Lower leg skin (tissue), 4 donors: ENCODE measurements around the gene GABRG2. TPM values are rescaled to one million over a fixed set of nuclear protein-coding genes. Genes with fewer than 3 reads are reported as not detected.

Experiments used
- DNase-seq, 2 donors: peaks; one replicate each; pipeline ENCODE4 v3.0.0-alpha.2; 2019; ENCODE audit warnings: low spot score in 2 of 2
- H3K4me3 ChIP-seq: fragments of 200-600 bp; sonication (generic); 2 replicates; pipeline ENCODE4 v1.5.1; 2017; ENCODE audit warnings: mild to moderate bottlenecking, low read depth; ENCODE audit not compliant: poor library complexity, severe bottlenecking
- POLR2A ChIP-seq, 2 donors: fragments of 450-650 bp; IDR thresholded peaks; one replicate each; pipeline ENCODE4 v1.6.1; 2016 to 2017; ENCODE audit warnings: antibody characterized with exemption in 2 of 2, mild to moderate bottlenecking in 1 of 2, moderate library complexity in 1 of 2
- WGBS, 2 donors: methylation state at CpG; one replicate each; pipeline ENCODE4 v1.1.5; 2018; 5-methylcytosine and 5-hydroxymethylcytosine counted together
- intact Hi-C: fragments of 100-400 bp; cut with DNase I; formaldehyde crosslinking; loops from one replicate; pipeline ENCODE4 v1.15.0; 2023; ENCODE audit warnings: low total_unique reads
- total RNA-seq, 4 donors: library from RNA; depleted of rRNA; stranded (reverse); fragments of >200 nt; gene quantifications; one replicate each; pipeline ENCODE4 v1.1.0, GENCODE V29; 2016
- TF ChIP-seq, protein P1 (sequence below), 3 donors: fragments of 450-650 bp; IDR thresholded peaks; one replicate each; pipeline ENCODE4 v1.5.1; 2016; ENCODE audit warnings: antibody characterized with exemption in 3 of 3, mild to moderate bottlenecking in 3 of 3, moderate library complexity in 2 of 3

The GABRG2 gene
- total RNA-seq, 4 donors from 2014 or later, result not detected

DNA sequence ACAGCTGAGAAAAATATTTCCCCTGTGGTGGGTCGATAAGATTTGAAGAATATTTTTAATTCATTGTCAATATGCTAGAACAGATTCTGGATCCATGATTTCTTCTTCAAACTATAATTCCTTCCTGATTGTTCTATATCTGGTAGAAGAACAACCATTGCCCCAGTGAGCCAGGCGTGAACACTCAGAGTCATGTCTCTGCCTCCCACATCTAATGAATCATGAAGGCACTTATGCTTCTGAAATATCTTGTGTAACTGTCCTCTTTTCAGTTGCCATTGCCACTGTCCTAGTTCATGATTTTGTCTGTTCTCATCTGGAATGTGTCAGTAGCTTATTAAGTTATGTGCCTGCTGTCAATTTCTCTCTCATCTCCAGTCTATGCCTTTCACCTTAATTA lies 40.0 kb downstream of the GABRG2 start:
- TF ChIP-seq, protein P1, sequence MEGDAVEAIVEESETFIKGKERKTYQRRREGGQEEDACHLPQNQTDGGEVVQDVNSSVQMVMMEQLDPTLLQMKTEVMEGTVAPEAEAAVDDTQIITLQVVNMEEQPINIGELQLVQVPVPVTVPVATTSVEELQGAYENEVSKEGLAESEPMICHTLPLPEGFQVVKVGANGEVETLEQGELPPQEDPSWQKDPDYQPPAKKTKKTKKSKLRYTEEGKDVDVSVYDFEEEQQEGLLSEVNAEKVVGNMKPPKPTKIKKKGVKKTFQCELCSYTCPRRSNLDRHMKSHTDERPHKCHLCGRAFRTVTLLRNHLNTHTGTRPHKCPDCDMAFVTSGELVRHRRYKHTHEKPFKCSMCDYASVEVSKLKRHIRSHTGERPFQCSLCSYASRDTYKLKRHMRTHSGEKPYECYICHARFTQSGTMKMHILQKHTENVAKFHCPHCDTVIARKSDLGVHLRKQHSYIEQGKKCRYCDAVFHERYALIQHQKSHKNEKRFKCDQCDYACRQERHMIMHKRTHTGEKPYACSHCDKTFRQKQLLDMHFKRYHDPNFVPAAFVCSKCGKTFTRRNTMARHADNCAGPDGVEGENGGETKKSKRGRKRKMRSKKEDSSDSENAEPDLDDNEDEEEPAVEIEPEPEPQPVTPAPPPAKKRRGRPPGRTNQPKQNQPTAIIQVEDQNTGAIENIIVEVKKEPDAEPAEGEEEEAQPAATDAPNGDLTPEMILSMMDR (IDR thresholded peaks at IDR 0.05), result no peak
- TF ChIP-seq POLR2A (IDR thresholded peaks at IDR 0.05), result no peak
- no peak for DNase-seq
- intact Hi-C loops, result no loop called here
- H3K4me3 ChIP-seq, result no peak overlapping the region
- 81 to 92% methylated on average over 2 of the region's 2 CpGs for WGBS, 2 donors

DNA sequence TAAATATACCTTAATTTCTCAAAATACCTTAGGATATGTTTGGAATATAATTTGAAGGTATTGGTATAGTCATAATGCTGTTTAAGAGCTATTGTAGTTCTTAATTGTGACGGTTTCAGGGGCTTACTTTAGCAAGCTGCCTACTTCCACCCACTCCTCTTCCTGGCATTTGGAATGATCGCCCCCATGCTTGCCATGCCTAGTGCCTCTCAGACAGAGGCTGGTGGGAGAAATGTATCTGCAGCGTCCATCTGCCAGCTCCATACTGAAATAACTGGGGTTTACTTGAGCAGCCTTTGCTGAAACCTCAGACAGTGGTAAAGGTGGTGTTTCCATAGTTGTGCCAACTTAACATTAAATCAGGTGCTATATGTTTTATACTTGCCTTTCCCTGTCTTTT lies 52.2 kb downstream of the GABRG2 start:
- 71 to 88% methylated on average over 3 of the region's 3 CpGs for WGBS, 2 donors
- no peak for DNase-seq
- TF ChIP-seq, protein P1 (IDR thresholded peaks at IDR 0.05), result no peak
- TF ChIP-seq POLR2A (IDR thresholded peaks at IDR 0.05), result no peak
- intact Hi-C loops, result no loop called here
- H3K4me3 ChIP-seq, result no peak overlapping the region

DNA sequence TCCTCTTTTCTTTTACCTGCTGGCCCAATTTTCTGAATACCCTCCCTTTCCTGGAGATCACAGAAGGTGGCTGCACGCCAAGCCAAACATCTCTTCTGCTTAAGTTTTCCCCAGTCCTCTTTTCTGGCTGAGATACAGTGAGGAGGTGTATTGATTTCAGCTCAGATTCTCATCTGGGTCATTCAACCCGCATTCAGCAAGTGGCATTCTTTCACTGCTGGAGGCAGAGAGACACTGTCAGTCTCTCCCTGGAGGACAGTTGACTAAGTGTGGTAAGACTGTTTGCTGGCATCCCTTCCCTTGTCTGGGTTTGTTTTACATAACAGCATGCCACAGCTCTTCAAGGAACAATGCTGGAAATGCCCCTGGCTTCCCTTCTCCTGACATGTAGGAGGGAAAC lies 60.5 kb downstream of the GABRG2 start:
- no peak for TF ChIP-seq POLR2A (IDR thresholded peaks at IDR 0.05)
- TF ChIP-seq, protein P1 (IDR thresholded peaks at IDR 0.05), result no peak
- intact Hi-C loops, result no loop called here
- 39 to 40% methylated on average over 2 of the region's 2 CpGs for WGBS, 2 donors
- no peak for DNase-seq
- no peak overlapping the region for H3K4me3 ChIP-seq

DNA sequence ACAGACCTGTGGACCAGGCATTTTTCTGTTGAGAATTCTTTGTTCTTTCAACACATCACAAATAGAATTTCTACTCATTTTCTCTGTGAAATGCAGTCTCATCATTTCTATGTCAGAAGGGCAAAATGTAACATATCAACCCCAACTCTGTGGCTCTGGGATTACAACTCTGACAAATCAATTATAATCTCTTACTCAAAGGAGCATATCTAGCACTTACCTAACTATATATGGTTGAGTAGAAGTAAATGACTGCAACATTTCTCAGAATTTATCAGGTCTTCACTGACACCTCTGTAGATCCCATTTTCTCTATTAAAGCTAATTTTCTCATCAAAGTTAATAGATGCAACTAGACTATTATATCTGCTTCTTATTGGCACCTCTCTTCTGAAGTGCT lies 64.8 kb downstream of the GABRG2 start:
- no peak for DNase-seq
- no peak for TF ChIP-seq POLR2A (IDR thresholded peaks at IDR 0.05)
- TF ChIP-seq, protein P1 (IDR thresholded peaks at IDR 0.05), result no peak
- intact Hi-C loops, result no loop called here
- no peak overlapping the region for H3K4me3 ChIP-seq

DNA sequence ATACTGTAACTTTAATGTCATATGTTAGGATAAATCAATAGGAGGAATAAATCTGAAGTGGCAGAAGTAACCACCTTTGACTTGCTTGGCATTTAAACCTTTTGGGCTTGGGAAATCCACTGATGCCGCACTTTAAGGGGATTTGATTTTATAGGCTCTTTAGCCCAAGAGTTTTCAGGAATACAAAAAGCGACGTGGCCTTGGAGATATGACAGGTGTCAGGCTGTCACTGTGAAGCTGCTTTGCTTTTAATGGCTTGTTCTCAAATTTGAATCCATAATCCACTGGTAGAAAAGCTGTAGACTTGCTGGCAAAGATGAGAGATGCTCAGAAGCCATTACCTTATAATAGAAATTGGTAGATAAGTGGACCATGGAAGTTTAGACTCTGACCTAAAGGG lies 71.6 kb downstream of the GABRG2 start:
- intact Hi-C loops, result no loop called here
- TF ChIP-seq POLR2A (IDR thresholded peaks at IDR 0.05), result no peak
- TF ChIP-seq, protein P1 (IDR thresholded peaks at IDR 0.05), result no peak
- 81 to 91% methylated on average over 3 of the region's 3 CpGs for WGBS, 2 donors
- H3K4me3 ChIP-seq, result no peak overlapping the region
- DNase-seq, result no peak

DNA sequence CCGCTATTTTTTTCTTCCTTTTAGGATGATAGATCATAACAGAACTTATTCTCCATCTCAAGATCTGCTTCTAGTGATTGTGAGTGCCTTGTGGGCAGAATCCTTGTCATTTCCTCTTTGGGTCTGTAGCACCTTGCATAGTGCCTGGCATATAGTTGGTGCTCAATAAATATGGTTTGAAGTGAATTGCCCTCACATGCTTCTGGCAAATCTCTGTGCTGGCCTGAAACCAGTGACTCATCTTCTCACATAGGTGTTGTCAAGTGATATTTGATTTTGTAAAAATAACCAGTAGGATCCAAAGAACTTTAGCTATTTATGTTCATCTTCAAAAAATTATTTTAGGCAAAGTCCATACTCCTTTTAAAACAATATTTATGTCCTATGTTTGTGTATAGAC lies 86.7 kb downstream of the GABRG2 start:
- intact Hi-C loops, result no loop called here
- no peak for DNase-seq
- TF ChIP-seq, protein P1 (IDR thresholded peaks at IDR 0.05), result no peak
- TF ChIP-seq POLR2A (IDR thresholded peaks at IDR 0.05), result no peak
- H3K4me3 ChIP-seq, result no peak overlapping the region
- 92 to 94% methylated on average over 1 of the region's 1 CpG for WGBS, 2 donors
